ENCODE measurements around the gene DERA.
"Not testable (repeated sequence)": the region's sequence is repeated elsewhere in the genome, so short reads cannot be mapped to it uniquely, and the experiment has no call there.

DNA sequence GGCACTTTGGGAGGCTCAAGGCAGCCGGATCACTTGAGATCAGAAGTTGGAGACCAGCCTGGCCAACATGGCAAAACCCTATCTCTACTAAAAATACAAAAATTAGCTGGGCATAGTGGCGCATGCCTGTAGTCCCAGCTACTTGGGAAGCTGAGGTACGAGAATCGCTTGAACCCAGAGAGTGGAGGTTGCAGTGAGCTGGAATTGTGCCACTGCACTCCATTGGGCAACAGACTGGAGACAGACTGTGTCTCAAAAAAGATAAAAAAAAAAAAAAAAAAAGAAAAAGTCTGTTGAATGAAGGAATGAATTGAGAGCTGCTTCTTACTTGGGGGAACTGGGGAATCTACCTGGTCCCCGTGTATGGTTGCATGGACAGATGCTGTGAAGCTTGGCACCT lies 3.0 kb downstream of the DERA start:
- TF ChIP-seq, protein P1, sequence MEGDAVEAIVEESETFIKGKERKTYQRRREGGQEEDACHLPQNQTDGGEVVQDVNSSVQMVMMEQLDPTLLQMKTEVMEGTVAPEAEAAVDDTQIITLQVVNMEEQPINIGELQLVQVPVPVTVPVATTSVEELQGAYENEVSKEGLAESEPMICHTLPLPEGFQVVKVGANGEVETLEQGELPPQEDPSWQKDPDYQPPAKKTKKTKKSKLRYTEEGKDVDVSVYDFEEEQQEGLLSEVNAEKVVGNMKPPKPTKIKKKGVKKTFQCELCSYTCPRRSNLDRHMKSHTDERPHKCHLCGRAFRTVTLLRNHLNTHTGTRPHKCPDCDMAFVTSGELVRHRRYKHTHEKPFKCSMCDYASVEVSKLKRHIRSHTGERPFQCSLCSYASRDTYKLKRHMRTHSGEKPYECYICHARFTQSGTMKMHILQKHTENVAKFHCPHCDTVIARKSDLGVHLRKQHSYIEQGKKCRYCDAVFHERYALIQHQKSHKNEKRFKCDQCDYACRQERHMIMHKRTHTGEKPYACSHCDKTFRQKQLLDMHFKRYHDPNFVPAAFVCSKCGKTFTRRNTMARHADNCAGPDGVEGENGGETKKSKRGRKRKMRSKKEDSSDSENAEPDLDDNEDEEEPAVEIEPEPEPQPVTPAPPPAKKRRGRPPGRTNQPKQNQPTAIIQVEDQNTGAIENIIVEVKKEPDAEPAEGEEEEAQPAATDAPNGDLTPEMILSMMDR (IDR thresholded peaks at IDR 0.05), result not testable (repeated sequence)
- not testable (repeated sequence) for TF ChIP-seq POLR2A (IDR thresholded peaks at IDR 0.05)
